ENCODE results near the gene DOCK6. TPM values are rescaled to one million over a fixed set of nuclear protein-coding genes. Genes with fewer than 3 reads are reported as not detected.

Gene DOCK6
- total and polyA plus RNA-seq, 2 of the 13 experiments (the other 11 are each of a cell fraction or from before 2014, with no cell fraction given), result 5.4 to 38.1 TPM

DNA sequence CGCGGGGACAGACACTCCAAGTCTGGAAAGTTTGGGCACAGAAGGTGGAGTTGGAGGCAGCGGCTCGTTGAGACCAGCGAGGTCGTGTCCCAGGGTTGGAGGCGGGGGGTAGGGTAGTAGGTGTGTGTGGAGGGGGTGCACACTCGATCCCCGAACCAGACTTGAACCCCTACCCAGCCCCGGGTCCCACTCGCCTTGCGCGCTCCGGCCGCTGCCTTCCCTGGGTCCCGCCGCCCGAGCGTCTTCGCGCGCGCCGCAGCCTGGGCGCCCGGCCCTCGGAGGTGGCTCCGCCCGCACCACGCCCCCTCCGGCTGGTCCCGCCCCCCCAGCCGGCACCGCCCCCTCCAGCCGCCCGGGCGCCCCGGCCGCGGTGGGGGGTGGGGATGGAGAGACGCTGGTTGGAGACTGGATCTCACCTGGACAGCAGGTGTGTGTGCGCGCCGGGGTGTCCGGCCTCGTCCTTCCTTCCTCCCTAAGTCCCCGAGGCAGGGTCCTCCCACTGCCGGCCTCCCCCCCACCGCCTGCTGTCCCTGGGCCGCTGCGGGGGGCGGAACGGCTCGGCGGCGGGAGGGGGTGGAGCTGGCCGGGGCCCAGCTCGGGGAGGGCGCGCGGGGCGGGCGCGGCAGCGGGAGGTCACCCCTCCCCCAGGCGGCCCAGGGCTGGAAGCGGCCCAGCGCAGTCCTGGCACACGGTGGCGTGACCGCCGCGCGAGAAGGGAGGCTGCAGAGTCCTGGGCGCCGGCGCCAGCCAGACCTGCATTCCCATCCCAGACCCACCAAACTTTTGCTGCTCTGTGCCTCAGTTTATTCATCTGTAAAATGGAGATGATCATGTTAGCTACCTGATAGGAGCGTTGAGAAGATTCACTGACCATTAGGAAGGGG lies 64.8 kb downstream of the DOCK6 start, which contains the start of gene KANK2 (continued):
- TF ChIP-seq, protein P1, sequence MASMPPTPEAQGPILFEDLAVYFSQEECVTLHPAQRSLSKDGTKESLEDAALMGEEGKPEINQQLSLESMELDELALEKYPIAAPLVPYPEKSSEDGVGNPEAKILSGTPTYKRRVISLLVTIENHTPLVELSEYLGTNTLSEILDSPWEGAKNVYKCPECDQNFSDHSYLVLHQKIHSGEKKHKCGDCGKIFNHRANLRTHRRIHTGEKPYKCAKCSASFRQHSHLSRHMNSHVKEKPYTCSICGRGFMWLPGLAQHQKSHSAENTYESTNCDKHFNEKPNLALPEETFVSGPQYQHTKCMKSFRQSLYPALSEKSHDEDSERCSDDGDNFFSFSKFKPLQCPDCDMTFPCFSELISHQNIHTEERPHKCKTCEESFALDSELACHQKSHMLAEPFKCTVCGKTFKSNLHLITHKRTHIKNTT (CRISPR knock-in tag; IDR thresholded peaks at IDR 0.05), result no peak
- TF ChIP-seq IKZF4 (CRISPR knock-in tag; IDR thresholded peaks at IDR 0.05; ENCODE audit: borderline replicate concordance, low read depth, not compliant biosample characterization) (no peak), NFYB (CRISPR knock-in tag; IDR thresholded peaks at IDR 0.05) (no peak), ZNF230 (CRISPR knock-in tag; IDR thresholded peaks at IDR 0.05) (no peak), MEF2D (CRISPR knock-in tag; IDR thresholded peaks at IDR 0.05) (no peak), MEIS2 (CRISPR knock-in tag; IDR thresholded peaks at IDR 0.05) (no peak; the same call in 1 of the 2 replicates), ZNF207 (IDR thresholded peaks at IDR 0.05; ENCODE audit: borderline replicate concordance) (no peak), ZNF143 (CRISPR knock-in tag; IDR thresholded peaks at IDR 0.05) (no peak), GABPB1 (CRISPR knock-in tag; IDR thresholded peaks at IDR 0.05) (peak; percentile 50; the same call in 1 of the 2 replicates), SIX1 (CRISPR knock-in tag; IDR thresholded peaks at IDR 0.05; ENCODE audit: borderline replicate concordance) (no peak), SMAD3 (CRISPR knock-in tag; IDR thresholded peaks at IDR 0.05) (peak; percentile 17; the same call in 1 of the 2 replicates), ZNF441 (CRISPR knock-in tag; IDR thresholded peaks at IDR 0.05; ENCODE audit: borderline replicate concordance) (no peak; the same call in 1 of the 2 replicates)
- TF ChIP-seq, protein P2, sequence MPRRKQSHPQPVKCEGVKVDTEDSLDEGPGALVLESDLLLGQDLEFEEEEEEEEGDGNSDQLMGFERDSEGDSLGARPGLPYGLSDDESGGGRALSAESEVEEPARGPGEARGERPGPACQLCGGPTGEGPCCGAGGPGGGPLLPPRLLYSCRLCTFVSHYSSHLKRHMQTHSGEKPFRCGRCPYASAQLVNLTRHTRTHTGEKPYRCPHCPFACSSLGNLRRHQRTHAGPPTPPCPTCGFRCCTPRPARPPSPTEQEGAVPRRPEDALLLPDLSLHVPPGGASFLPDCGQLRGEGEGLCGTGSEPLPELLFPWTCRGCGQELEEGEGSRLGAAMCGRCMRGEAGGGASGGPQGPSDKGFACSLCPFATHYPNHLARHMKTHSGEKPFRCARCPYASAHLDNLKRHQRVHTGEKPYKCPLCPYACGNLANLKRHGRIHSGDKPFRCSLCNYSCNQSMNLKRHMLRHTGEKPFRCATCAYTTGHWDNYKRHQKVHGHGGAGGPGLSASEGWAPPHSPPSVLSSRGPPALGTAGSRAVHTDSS (CRISPR knock-in tag; conservative IDR thresholded peaks at IDR 0.05), result no peak
- TF ChIP-seq, protein P3, sequence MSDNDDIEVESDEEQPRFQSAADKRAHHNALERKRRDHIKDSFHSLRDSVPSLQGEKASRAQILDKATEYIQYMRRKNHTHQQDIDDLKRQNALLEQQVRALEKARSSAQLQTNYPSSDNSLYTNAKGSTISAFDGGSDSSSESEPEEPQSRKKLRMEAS (IDR thresholded peaks at IDR 0.05), result peak; percentile 71
- TF ChIP-seq, protein P4, sequence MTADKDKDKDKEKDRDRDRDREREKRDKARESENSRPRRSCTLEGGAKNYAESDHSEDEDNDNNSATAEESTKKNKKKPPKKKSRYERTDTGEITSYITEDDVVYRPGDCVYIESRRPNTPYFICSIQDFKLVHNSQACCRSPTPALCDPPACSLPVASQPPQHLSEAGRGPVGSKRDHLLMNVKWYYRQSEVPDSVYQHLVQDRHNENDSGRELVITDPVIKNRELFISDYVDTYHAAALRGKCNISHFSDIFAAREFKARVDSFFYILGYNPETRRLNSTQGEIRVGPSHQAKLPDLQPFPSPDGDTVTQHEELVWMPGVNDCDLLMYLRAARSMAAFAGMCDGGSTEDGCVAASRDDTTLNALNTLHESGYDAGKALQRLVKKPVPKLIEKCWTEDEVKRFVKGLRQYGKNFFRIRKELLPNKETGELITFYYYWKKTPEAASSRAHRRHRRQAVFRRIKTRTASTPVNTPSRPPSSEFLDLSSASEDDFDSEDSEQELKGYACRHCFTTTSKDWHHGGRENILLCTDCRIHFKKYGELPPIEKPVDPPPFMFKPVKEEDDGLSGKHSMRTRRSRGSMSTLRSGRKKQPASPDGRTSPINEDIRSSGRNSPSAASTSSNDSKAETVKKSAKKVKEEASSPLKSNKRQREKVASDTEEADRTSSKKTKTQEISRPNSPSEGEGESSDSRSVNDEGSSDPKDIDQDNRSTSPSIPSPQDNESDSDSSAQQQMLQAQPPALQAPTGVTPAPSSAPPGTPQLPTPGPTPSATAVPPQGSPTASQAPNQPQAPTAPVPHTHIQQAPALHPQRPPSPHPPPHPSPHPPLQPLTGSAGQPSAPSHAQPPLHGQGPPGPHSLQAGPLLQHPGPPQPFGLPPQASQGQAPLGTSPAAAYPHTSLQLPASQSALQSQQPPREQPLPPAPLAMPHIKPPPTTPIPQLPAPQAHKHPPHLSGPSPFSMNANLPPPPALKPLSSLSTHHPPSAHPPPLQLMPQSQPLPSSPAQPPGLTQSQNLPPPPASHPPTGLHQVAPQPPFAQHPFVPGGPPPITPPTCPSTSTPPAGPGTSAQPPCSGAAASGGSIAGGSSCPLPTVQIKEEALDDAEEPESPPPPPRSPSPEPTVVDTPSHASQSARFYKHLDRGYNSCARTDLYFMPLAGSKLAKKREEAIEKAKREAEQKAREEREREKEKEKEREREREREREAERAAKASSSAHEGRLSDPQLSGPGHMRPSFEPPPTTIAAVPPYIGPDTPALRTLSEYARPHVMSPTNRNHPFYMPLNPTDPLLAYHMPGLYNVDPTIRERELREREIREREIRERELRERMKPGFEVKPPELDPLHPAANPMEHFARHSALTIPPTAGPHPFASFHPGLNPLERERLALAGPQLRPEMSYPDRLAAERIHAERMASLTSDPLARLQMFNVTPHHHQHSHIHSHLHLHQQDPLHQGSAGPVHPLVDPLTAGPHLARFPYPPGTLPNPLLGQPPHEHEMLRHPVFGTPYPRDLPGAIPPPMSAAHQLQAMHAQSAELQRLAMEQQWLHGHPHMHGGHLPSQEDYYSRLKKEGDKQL (CRISPR knock-in tag; IDR thresholded peaks at IDR 0.05; ENCODE audit: low read depth), result no peak

All from HepG2 (cell line).